ENCODE results near the gene CCDC200. TPM values are rescaled to one million over a fixed set of nuclear protein-coding genes. Genes with fewer than 3 reads are reported as not detected.
A peak's percentile ranks its signal among the peaks of the same experiment; 100 is the strongest.
"Not testable (repeated sequence)": the region's sequence is repeated elsewhere in the genome, so short reads cannot be mapped to it uniquely, and the experiment has no call there.

CCDC200 gene
- total RNA-seq (2021), result not detected in 2 replicates
- percentile 16 among the genes with signal in this experiment for Bru-seq, nascent RNA
- percentile 18 among the genes with signal in this experiment for BruChase-seq, experiment 1, labeled RNA remaining after a 2-hour chase
- percentile 21 among the genes with signal in this experiment for BruChase-seq, experiment 2, labeled RNA remaining after a 6-hour chase
- long read RNA-seq, partial matches to known transcripts, result 0 of 71 reads
- long read RNA-seq, other reads (novel, unspliced or antisense), result 71 of 71 reads

GRCh38 chr17:43228020-43228782 lies at the start of gene CCDC200:
Gene CCDC200 (minus strand): TSS chr17:43228623. CDS start chr17:43228554, 69 bp downstream.
- POLR2A ChIA-PET (ENCODE audit: unreplicated experiment); H3K79me2 ChIP-seq (ENCODE audit: low read depth); CTCF ChIA-PET; H3K27ac ChIP-seq; intact Hi-C loops (cut with micrococcal nuclease; ENCODE audit: unreplicated experiment); BruUV-seq (replicated peaks); H3F3A ChIP-seq (ENCODE audit: insufficient read depth, low read depth); H3K4me2 ChIP-seq; H3K27me3 ChIP-seq (ENCODE audit: insufficient read depth, low read depth); H3K4me1 ChIP-seq (replicated peaks; ENCODE audit: insufficient read depth); H4K20me1 ChIP-seq (ENCODE audit: insufficient read depth); DNase-seq; H3K9me2 ChIP-seq (ENCODE audit: insufficient read depth); H3K4me3 ChIP-seq; H2AFZ ChIP-seq; H3K36me3 ChIP-seq (ENCODE audit: low read depth); H3K9me3 ChIP-seq (ENCODE audit: insufficient read depth, low read depth): not testable (repeated sequence)

GRCh38 chr17:43272914-43273313 lies 44.5 kb upstream of the CCDC200 start:
- H3K4me1 ChIP-seq (replicated peaks; ENCODE audit: insufficient read depth); H3K27ac ChIP-seq; H3K4me2 ChIP-seq; H3K79me2 ChIP-seq (ENCODE audit: low read depth); H2AFZ ChIP-seq; intact Hi-C loops (cut with micrococcal nuclease; ENCODE audit: unreplicated experiment); POLR2A ChIA-PET (ENCODE audit: unreplicated experiment); H3K27me3 ChIP-seq (ENCODE audit: insufficient read depth, low read depth); H3K9me2 ChIP-seq (ENCODE audit: insufficient read depth); H3F3A ChIP-seq (ENCODE audit: insufficient read depth, low read depth); CTCF ChIA-PET; H4K20me1 ChIP-seq (ENCODE audit: insufficient read depth); DNase-seq; H3K36me3 ChIP-seq (ENCODE audit: low read depth); H3K9me3 ChIP-seq (ENCODE audit: insufficient read depth, low read depth); H3K4me3 ChIP-seq: not testable (repeated sequence)
- BruUV-seq (replicated peaks), result TSS peak; percentile 100

GRCh38 chr17:43272483-43272882 lies 44.1 kb upstream of the CCDC200 start:
- BruUV-seq (replicated peaks); POLR2A ChIA-PET (ENCODE audit: unreplicated experiment); H3K9me3 ChIP-seq (ENCODE audit: insufficient read depth, low read depth); H3K4me2 ChIP-seq; H3K4me3 ChIP-seq; H3K79me2 ChIP-seq (ENCODE audit: low read depth); H3K36me3 ChIP-seq (ENCODE audit: low read depth); DNase-seq; H3K4me1 ChIP-seq (replicated peaks; ENCODE audit: insufficient read depth); CTCF ChIA-PET; H3K9me2 ChIP-seq (ENCODE audit: insufficient read depth); H3K27me3 ChIP-seq (ENCODE audit: insufficient read depth, low read depth); H2AFZ ChIP-seq; H4K20me1 ChIP-seq (ENCODE audit: insufficient read depth); intact Hi-C loops (cut with micrococcal nuclease; ENCODE audit: unreplicated experiment); H3K27ac ChIP-seq; H3F3A ChIP-seq (ENCODE audit: insufficient read depth, low read depth): not testable (repeated sequence)
- TF ChIP-seq CTCF (conservative IDR thresholded peaks at IDR 0.05), result peak; percentile 27; the same call in 1 of the 2 replicates

GRCh38 chr17:43270552-43271504 lies 42.4 kb upstream of the CCDC200 start:
- H3K4me2 ChIP-seq; H3K4me1 ChIP-seq (replicated peaks; ENCODE audit: insufficient read depth); H2AFZ ChIP-seq; H4K20me1 ChIP-seq (ENCODE audit: insufficient read depth); H3K27ac ChIP-seq; H3K9me2 ChIP-seq (ENCODE audit: insufficient read depth); H3F3A ChIP-seq (ENCODE audit: insufficient read depth, low read depth); H3K4me3 ChIP-seq; H3K9me3 ChIP-seq (ENCODE audit: insufficient read depth, low read depth); H3K79me2 ChIP-seq (ENCODE audit: low read depth); DNase-seq; POLR2A ChIA-PET (ENCODE audit: unreplicated experiment); H3K36me3 ChIP-seq (ENCODE audit: low read depth); intact Hi-C loops (cut with micrococcal nuclease; ENCODE audit: unreplicated experiment); H3K27me3 ChIP-seq (ENCODE audit: insufficient read depth, low read depth); CTCF ChIA-PET; BruUV-seq (replicated peaks): not testable (repeated sequence)

GRCh38 chr17:43246456-43246855 lies 18.0 kb upstream of the CCDC200 start:
- BruUV-seq (replicated peaks); POLR2A ChIA-PET (ENCODE audit: unreplicated experiment); H3K79me2 ChIP-seq (ENCODE audit: low read depth); H3K27me3 ChIP-seq (ENCODE audit: insufficient read depth, low read depth); H3K27ac ChIP-seq; intact Hi-C loops (cut with micrococcal nuclease; ENCODE audit: unreplicated experiment); H3K9me3 ChIP-seq (ENCODE audit: insufficient read depth, low read depth); CTCF ChIA-PET; H4K20me1 ChIP-seq (ENCODE audit: insufficient read depth); H2AFZ ChIP-seq; H3F3A ChIP-seq (ENCODE audit: insufficient read depth, low read depth); H3K4me1 ChIP-seq (replicated peaks; ENCODE audit: insufficient read depth); H3K36me3 ChIP-seq (ENCODE audit: low read depth); H3K9me2 ChIP-seq (ENCODE audit: insufficient read depth): not testable (repeated sequence)
- peak in 1 of 2 experiments; percentile 84 for DNase-seq
- Histone ChIP-seq H3K4me3 (peak overlapping the region; percentile 40; the same call in 1 of the 2 replicates), H3K4me2 (peak overlapping the region; percentile 46; the same call in 1 of the 2 replicates)

GRCh38 chr17:43240596-43241352 lies 12.4 kb upstream of the CCDC200 start:
- H3K79me2 ChIP-seq (ENCODE audit: low read depth); H2AFZ ChIP-seq; H3K4me1 ChIP-seq (replicated peaks; ENCODE audit: insufficient read depth); H3K27me3 ChIP-seq (ENCODE audit: insufficient read depth, low read depth); BruUV-seq (replicated peaks); H3K36me3 ChIP-seq (ENCODE audit: low read depth); H3K27ac ChIP-seq; H4K20me1 ChIP-seq (ENCODE audit: insufficient read depth); H3K4me2 ChIP-seq; CTCF ChIA-PET; intact Hi-C loops (cut with micrococcal nuclease; ENCODE audit: unreplicated experiment); POLR2A ChIA-PET (ENCODE audit: unreplicated experiment); H3F3A ChIP-seq (ENCODE audit: insufficient read depth, low read depth); H3K4me3 ChIP-seq; H3K9me2 ChIP-seq (ENCODE audit: insufficient read depth); H3K9me3 ChIP-seq (ENCODE audit: insufficient read depth, low read depth); DNase-seq: not testable (repeated sequence)

All from PC-9 (cell line).